HEK293 (cell line): ENCODE data around the gene STPG2.

Experiments used
- CTCF ChIA-PET: fragments of 350-600 bp; formaldehyde crosslinking; extraction: SDS; loops from one replicate; lab custom pipeline; 2021; ENCODE audit warnings: antibody characterized with exemption; lab: Yijun Ruan, JAX
- POLR2A ChIA-PET: fragments of 300-600 bp; formaldehyde crosslinking; extraction: SDS; loops from one replicate; lab custom pipeline; 2020; ENCODE audit warnings: antibody characterized with exemption, inconsistent platforms; lab: Yijun Ruan, JAX
- H3K27ac ChIP-seq: fragments of 200-500 bp; sonication (Bioruptor generic); 2 replicates; pipeline ENCODE4 v1.5.1; 2014; ENCODE audit warnings: low read depth, low read length, control low read depth, inconsistent platforms; ENCODE audit errors: extremely low read depth
- H3K36me3 ChIP-seq, 2 experiments: fragments of 200-500 bp in 1 of 2; sonication (Bioruptor generic) in 1 of 2; 1 replicate in 1 of 2; 2 replicates in 1 of 2; pipeline ENCODE4 v1.5.1; 2014 to 2017; ENCODE audit warnings: inconsistent platforms in 2 of 2, low read length in 2 of 2; ENCODE audit not compliant: control insufficient read depth in 2 of 2, insufficient read depth in 1 of 2
- H3K4me1 ChIP-seq: fragments of 200-500 bp; sonication (Bioruptor generic); 2 replicates; pipeline ENCODE4 v1.5.1; 2014; ENCODE audit warnings: mild to moderate bottlenecking, low read length, inconsistent platforms; ENCODE audit not compliant: control insufficient read depth, insufficient read depth
- H3K4me3 ChIP-seq: 2 replicates; pipeline ENCODE4 v1.5.1; 2011; ENCODE audit warnings: low read depth, mild to moderate bottlenecking, control low read depth, low read length, moderate library complexity
- H3K9me3 ChIP-seq: fragments of 200-500 bp; sonication (Bioruptor generic); 2 replicates; pipeline ENCODE4 v1.5.1; 2014; ENCODE audit warnings: low read depth, low read length, inconsistent platforms; ENCODE audit not compliant: control insufficient read depth, insufficient read depth
- HOXD13 ChIP-seq: sonication (generic); formaldehyde crosslinking; IDR thresholded peaks from 2 replicates; pipeline ENCODE4 v1.8.0; 2022; ENCODE audit warnings: missing genetic modification reagents, borderline replicate concordance
- KLF1 ChIP-seq: fragments of 450-650 bp; formaldehyde crosslinking; IDR thresholded peaks from 2 replicates; pipeline ENCODE4 v1.5.1; 2016; ENCODE audit warnings: missing biosample characterization, missing genetic modification characterization
- KLF17 ChIP-seq: fragments of 450-650 bp; formaldehyde crosslinking; IDR thresholded peaks from 2 replicates; pipeline ENCODE4 v1.5.1; 2016; ENCODE audit warnings: missing biosample characterization, missing genetic modification characterization
- KLF9 ChIP-seq: fragments of 450-650 bp; formaldehyde crosslinking; IDR thresholded peaks from 2 replicates; pipeline ENCODE4 v1.5.1; 2016; ENCODE audit warnings: missing biosample characterization, missing genetic modification characterization, low read depth
- MEIS1 ChIP-seq: sonication (generic); formaldehyde crosslinking; IDR thresholded peaks from 2 replicates; pipeline ENCODE4 v1.8.1; 2022; ENCODE audit warnings: missing genetic modification reagents, mild to moderate bottlenecking, borderline replicate concordance
- RBAK ChIP-seq: fragments of 450-650 bp; formaldehyde crosslinking; IDR thresholded peaks from 2 replicates; pipeline ENCODE4 v1.5.1; 2016; ENCODE audit warnings: missing biosample characterization, missing genetic modification characterization
- SALL2 ChIP-seq: fragments of 450-650 bp; formaldehyde crosslinking; IDR thresholded peaks from 2 replicates; pipeline ENCODE4 v1.5.0; 2017; ENCODE audit warnings: missing biosample characterization, mild to moderate bottlenecking, missing genetic modification characterization, borderline replicate concordance
- SCRT2 ChIP-seq: fragments of 450-650 bp; formaldehyde crosslinking; IDR thresholded peaks from 2 replicates; pipeline ENCODE4 v1.5.1; 2016; ENCODE audit warnings: missing biosample characterization, missing genetic modification characterization
- SETDB1 ChIP-seq: IDR thresholded peaks from one replicate; pipeline ENCODE4 v1.6.1; 2017; ENCODE audit warnings: mild to moderate bottlenecking, low read length, moderate library complexity, mixed read lengths; ENCODE audit not compliant: insufficient read length
- SP3 ChIP-seq: fragments of 450-650 bp; formaldehyde crosslinking; IDR thresholded peaks from 2 replicates; pipeline ENCODE4 v1.5.1; 2016; ENCODE audit warnings: missing biosample characterization, missing genetic modification characterization
- TCF7L2 ChIP-seq: IDR thresholded peaks from 2 replicates; pipeline ENCODE4 v1.6.1; 2011; ENCODE audit warnings: low read depth, mild to moderate bottlenecking, inconsistent platforms, low read length, moderate library complexity, borderline replicate concordance
- YY2 ChIP-seq: fragments of 450-650 bp; formaldehyde crosslinking; IDR thresholded peaks from 2 replicates; pipeline ENCODE4 v1.5.1; 2016; ENCODE audit warnings: missing biosample characterization, missing genetic modification characterization
- ZBTB49 ChIP-seq: fragments of 450-650 bp; formaldehyde crosslinking; IDR thresholded peaks from 2 replicates; pipeline ENCODE4 v1.5.1; 2016; ENCODE audit warnings: missing biosample characterization, missing genetic modification characterization, low read depth
- ZNF10 ChIP-seq: fragments of 450-650 bp; formaldehyde crosslinking; IDR thresholded peaks from 2 replicates; pipeline ENCODE4 v1.5.1; 2017; ENCODE audit warnings: missing biosample characterization, missing genetic modification characterization
- ZNF132 ChIP-seq: fragments of 450-650 bp; formaldehyde crosslinking; IDR thresholded peaks from 2 replicates; pipeline ENCODE4 v1.5.1; 2017; ENCODE audit warnings: missing biosample characterization, missing genetic modification characterization, borderline replicate concordance
- ZNF19 ChIP-seq: fragments of 450-650 bp; formaldehyde crosslinking; IDR thresholded peaks from 2 replicates; pipeline ENCODE4; 2016; ENCODE audit warnings: missing biosample characterization, missing genetic modification characterization, low read depth
- ZNF214 ChIP-seq: fragments of 450-650 bp; formaldehyde crosslinking; IDR thresholded peaks from 2 replicates; pipeline ENCODE4 v1.5.1; 2017; ENCODE audit warnings: missing biosample characterization, mild to moderate bottlenecking, missing genetic modification characterization, borderline replicate concordance
- ZNF223 ChIP-seq: fragments of 450-650 bp; formaldehyde crosslinking; IDR thresholded peaks from 2 replicates; pipeline ENCODE4 v1.5.1; 2016; ENCODE audit warnings: missing biosample characterization, missing genetic modification characterization
- ZNF239 ChIP-seq: fragments of 450-650 bp; formaldehyde crosslinking; IDR thresholded peaks from 2 replicates; pipeline ENCODE4 v1.5.1; 2016; ENCODE audit warnings: missing biosample characterization, missing genetic modification characterization
- ZNF311 ChIP-seq: fragments of 450-650 bp; formaldehyde crosslinking; IDR thresholded peaks from 2 replicates; pipeline ENCODE4 v1.5.1; 2017; ENCODE audit warnings: missing biosample characterization, missing genetic modification characterization, borderline replicate concordance
- ZNF391 ChIP-seq: fragments of 450-650 bp; formaldehyde crosslinking; IDR thresholded peaks from 2 replicates; pipeline ENCODE4 v1.5.1; 2016; ENCODE audit warnings: low read depth, missing biosample characterization, missing genetic modification characterization, borderline replicate concordance
- ZNF416 ChIP-seq: fragments of 450-650 bp; formaldehyde crosslinking; IDR thresholded peaks from 2 replicates; pipeline ENCODE4 v1.5.1; 2016; ENCODE audit warnings: missing biosample characterization, missing genetic modification characterization
- ZNF514 ChIP-seq: fragments of 450-650 bp; formaldehyde crosslinking; IDR thresholded peaks from 2 replicates; pipeline ENCODE4 v1.5.1; 2016; ENCODE audit warnings: missing biosample characterization, missing genetic modification characterization
- ZNF530 ChIP-seq: fragments of 450-650 bp; formaldehyde crosslinking; IDR thresholded peaks from 2 replicates; pipeline ENCODE4 v1.5.1; 2016; ENCODE audit warnings: low read depth, missing biosample characterization, missing genetic modification characterization
- ZNF660 ChIP-seq: fragments of 450-650 bp; IDR thresholded peaks from 2 replicates; pipeline ENCODE4 v1.5.1; 2018; ENCODE audit warnings: missing biosample characterization, mild to moderate bottlenecking, missing genetic modification characterization
- ZNF677 ChIP-seq: fragments of 450-650 bp; IDR thresholded peaks from 2 replicates; pipeline ENCODE4 v1.5.0; 2018; ENCODE audit warnings: missing biosample characterization, mild to moderate bottlenecking, missing genetic modification characterization, moderate library complexity
- ZNF692 ChIP-seq: fragments of 450-650 bp; formaldehyde crosslinking; IDR thresholded peaks from 2 replicates; pipeline ENCODE4 v1.5.1; 2016; ENCODE audit warnings: missing biosample characterization, missing genetic modification characterization
- ZNF707 ChIP-seq: fragments of 450-650 bp; formaldehyde crosslinking; IDR thresholded peaks from 2 replicates; pipeline ENCODE4 v1.5.1; 2016; ENCODE audit warnings: missing biosample characterization, missing genetic modification characterization
- ZNF747 ChIP-seq: fragments of 450-650 bp; formaldehyde crosslinking; IDR thresholded peaks from 2 replicates; pipeline ENCODE4 v1.5.1; 2016; ENCODE audit warnings: missing biosample characterization, missing genetic modification characterization
- ZNF76 ChIP-seq: fragments of 450-650 bp; formaldehyde crosslinking; IDR thresholded peaks from 2 replicates; pipeline ENCODE4; 2016; ENCODE audit warnings: low read depth, missing biosample characterization, missing genetic modification characterization, borderline replicate concordance
- ZSCAN16 ChIP-seq: fragments of 450-650 bp; formaldehyde crosslinking; IDR thresholded peaks from 2 replicates; pipeline ENCODE4 v1.5.1; 2016; ENCODE audit warnings: missing biosample characterization, missing genetic modification characterization
- ZSCAN23 ChIP-seq: fragments of 450-650 bp; formaldehyde crosslinking; IDR thresholded peaks from 2 replicates; pipeline ENCODE4 v1.5.1; 2016; ENCODE audit warnings: missing biosample characterization, missing genetic modification characterization
- ZSCAN30 ChIP-seq: fragments of 450-650 bp; IDR thresholded peaks from 2 replicates; pipeline ENCODE4 v1.5.1; 2018; ENCODE audit warnings: missing biosample characterization, mild to moderate bottlenecking, missing genetic modification characterization, moderate library complexity

STPG2 gene

GRCh38 chr4:97645071-97645821 lies 498.0 kb downstream of the STPG2 start:
- POLR2A ChIA-PET, result no interaction called here

GRCh38 chr4:97643179-97643578 lies 500.1 kb downstream of the STPG2 start:
- CTCF ChIA-PET, result interaction anchor here (0.8 kb wide), 1 partner anchor 12 kb away, joined by 3 read pairs; no protein-coding TSS in a partner anchor
- Histone ChIP-seq H3K4me3 (no peak overlapping the region), H3K36me3 (no peaks in the 10 kb centered on the region), H3K27ac (no peak overlapping the region), H3K9me3 (no peaks in the 10 kb centered on the region)
- POLR2A ChIA-PET, result no interaction called here
- TF ChIP-seq ZNF223 (tag by site-specific recombination), result no peak
- no peak for TF ChIP-seq ZNF76
- TF ChIP-seq ZNF677, result no peak
- TF ChIP-seq ZNF747 (tag by site-specific recombination), result no peak
- TF ChIP-seq MEIS1 (CRISPR knock-in tag), result no peak
- TF ChIP-seq KLF1 (tag by site-specific recombination), result no peak
- no peak for TF ChIP-seq ZNF660
- no peak for TF ChIP-seq SP3 (tag by site-specific recombination)
- no peak for TF ChIP-seq RBAK
- no peak for TF ChIP-seq SETDB1
- no peak for TF ChIP-seq ZNF416 (tag by site-specific recombination)
- no peak for TF ChIP-seq HOXD13 (CRISPR knock-in tag)
- TF ChIP-seq ZSCAN16, result no peak
- no peak for TF ChIP-seq ZNF214 (tag by site-specific recombination)
- no peak for TF ChIP-seq ZNF530 (tag by site-specific recombination)
- no peak for TF ChIP-seq ZNF391 (tag by site-specific recombination)
- TF ChIP-seq, all 188 proteins: peak for 0
- H3K4me1 ChIP-seq, result no peaks in the 10 kb centered on the region

More at GRCh38 chr4:97645071-97645821, 498.0 kb downstream of the STPG2 start:
- TF ChIP-seq ZNF10 (tag by site-specific recombination) (no peak), ZSCAN30 (tag by site-specific recombination) (no peak), SALL2 (tag by site-specific recombination) (no peak), ZNF747 (tag by site-specific recombination) (no peak), ZSCAN23 (tag by site-specific recombination) (no peak), YY2 (tag by site-specific recombination) (no peak), ZNF132 (tag by site-specific recombination) (no peak), ZBTB49 (tag by site-specific recombination) (no peak), ZNF19 (tag by site-specific recombination) (no peak), ZNF239 (tag by site-specific recombination) (no peak), ZNF214 (tag by site-specific recombination) (no peak), ZNF707 (no peak), ZNF692 (no peak), KLF9 (no peak), KLF17 (tag by site-specific recombination) (no peak), TCF7L2 (no peak), ZNF311 (tag by site-specific recombination) (no peak), SCRT2 (tag by site-specific recombination) (no peak), ZNF514 (tag by site-specific recombination) (no peak)
- CTCF ChIA-PET, result no interaction called here
- Histone ChIP-seq H3K4me3 (no peak overlapping the region), H3K4me1 (no peaks in the 10 kb centered on the region), H3K9me3 (no peaks in the 10 kb centered on the region), H3K36me3 (no peaks in the 10 kb centered on the region), H3K27ac (no peak overlapping the region)
